H1 (cell line): ENCODE results near the gene BLOC1S4. TPM values are rescaled to one million over a fixed set of nuclear protein-coding genes. Genes with fewer than 3 reads are reported as not detected.

Experiments used
- CTCF ChIA-PET: fragments of 300-600 bp; sonication (Branson Sonifier 250); formaldehyde crosslinking; loops from one replicate; lab custom pipeline; 2021; ENCODE audit not compliant: partially characterized antibody; lab: Charles Lee
- POLR2A ChIA-PET: fragments of 300-600 bp; sonication (Branson Sonifier 250); formaldehyde crosslinking; loops from one replicate; lab custom pipeline; 2021; ENCODE audit warnings: inconsistent platforms; ENCODE audit not compliant: partially characterized antibody; lab: Charles Lee
- DNase-seq, 2 experiments: peaks; one replicate each; pipeline versions ENCODE4 v3.0.0 to v3.0.0-alpha.2; 2010 to 2022; ENCODE audit warnings: low spot score in 2 of 2, low read depth in 1 of 2, mixed read lengths in 1 of 2
- FAIRE-seq: peaks from 2 replicates; lab custom pipeline; 2011; peaks lifted over from hg19 to GRCh38; lab: Jason Lieb, UNC
- H2AFZ ChIP-seq: 2 replicates; pipeline ENCODE4 v1.8.1; 2012; ENCODE audit warnings: low read length, inconsistent platforms
- H2AK5ac ChIP-seq: 2 replicates; pipeline ENCODE4 v1.6.1; 2013; ENCODE audit warnings: low read depth, low read length
- H2BK120ac ChIP-seq: replicated peaks from 2 replicates; pipeline ENCODE3; 2013; ENCODE audit warnings: low read depth, low read length, inconsistent platforms
- H2BK12ac ChIP-seq: 2 replicates; pipeline ENCODE4 v1.6.1; 2013; ENCODE audit warnings: low read depth, low read length
- H2BK15ac ChIP-seq: 2 replicates; pipeline ENCODE4 v1.6.1; 2013; ENCODE audit warnings: low read length
- H2BK20ac ChIP-seq: 2 replicates; pipeline ENCODE4 v1.6.1; 2013; ENCODE audit warnings: low read length
- H2BK5ac ChIP-seq: 2 replicates; pipeline ENCODE4 v1.6.1; 2013; ENCODE audit warnings: low read depth, low read length
- H3K14ac ChIP-seq: 2 replicates; pipeline ENCODE4 v1.6.1; 2013; ENCODE audit warnings: inconsistent platforms; ENCODE audit not compliant: insufficient read length
- H3K18ac ChIP-seq: 2 replicates; pipeline ENCODE4 v1.6.1; 2013; ENCODE audit warnings: low read length; ENCODE audit errors: extremely low read depth
- H3K23ac ChIP-seq: 2 replicates; pipeline ENCODE4 v1.6.1; 2013; ENCODE audit warnings: inconsistent platforms; ENCODE audit not compliant: insufficient read length
- H3K23me2 ChIP-seq: 2 replicates; pipeline ENCODE4 v1.6.1; 2013; ENCODE audit warnings: low read depth, low read length
- H3K27ac ChIP-seq: 2 replicates; pipeline ENCODE4 v1.6.1; 2011; ENCODE audit warnings: low read depth, low read length, inconsistent platforms
- H3K27me3 ChIP-seq, 4 experiments: replicated peaks in 1 of 4; 1 replicate in 1 of 4; 2 replicates in 3 of 4; pipeline versions ENCODE4 v1.6.1 to v1.8.1; 2011 to 2013; ENCODE audit warnings: low read length in 3 of 4, mild to moderate bottlenecking in 3 of 4, inconsistent platforms in 2 of 4, mixed read lengths in 2 of 4, moderate library complexity in 1 of 4; ENCODE audit not compliant: control insufficient read depth in 3 of 4, insufficient read depth in 3 of 4; ENCODE audit errors: extremely low read depth in 1 of 4
- H3K36me3 ChIP-seq, 4 experiments: 2 replicates each; pipeline versions ENCODE4 v1.6.1 to v1.8.1; 2011 to 2013; ENCODE audit warnings: mild to moderate bottlenecking in 4 of 4, low read length in 3 of 4, moderate library complexity in 2 of 4, control low read depth in 1 of 4, inconsistent platforms in 1 of 4; ENCODE audit not compliant: insufficient read depth in 4 of 4, control insufficient read depth in 2 of 4
- H3K4ac ChIP-seq: replicated peaks from 2 replicates; pipeline ENCODE3; 2013; ENCODE audit warnings: low read length, low read depth, mixed read lengths, inconsistent platforms; ENCODE audit not compliant: insufficient read length
- H3K4me1 ChIP-seq, 4 experiments: replicated peaks in 1 of 4; 1 replicate in 1 of 4; 2 replicates in 3 of 4; pipeline versions ENCODE4 v1.6.1 to v1.8.1; 2011 to 2013; ENCODE audit warnings: low read length in 3 of 4, inconsistent platforms in 2 of 4, mixed read lengths in 1 of 4; ENCODE audit not compliant: insufficient read depth in 4 of 4, control insufficient read depth in 3 of 4
- H3K4me2 ChIP-seq, 2 experiments: 2 replicates each; pipeline versions ENCODE4 v1.6.1 to v1.8.1; 2011 to 2013; ENCODE audit warnings: low read depth in 2 of 2, low read length in 2 of 2, control low read depth in 1 of 2, inconsistent platforms in 1 of 2, mild to moderate bottlenecking in 1 of 2; ENCODE audit not compliant: insufficient read depth in 1 of 2
- H3K4me3 ChIP-seq, 4 experiments: fragments of 200-600, 300-600 bp in 1 of 4; sonication (generic), shearing (Covaris generic), sonication (Bioruptor Twin) in 1 of 4; 2 replicates each; pipeline versions ENCODE4 v1.5.1 to v1.8.1; 2011 to 2016; ENCODE audit warnings: low read length in 4 of 4, low read depth in 3 of 4, control low read depth in 2 of 4, inconsistent platforms in 2 of 4, mild to moderate bottlenecking in 2 of 4, mixed read lengths in 1 of 4, moderate library complexity in 1 of 4; ENCODE audit not compliant: insufficient read depth in 2 of 4; ENCODE audit errors: extremely low read depth in 1 of 4
- H3K56ac ChIP-seq: replicated peaks from 2 replicates; pipeline ENCODE3; 2013; ENCODE audit warnings: low read depth, mild to moderate bottlenecking, mixed read lengths, low read length, inconsistent platforms; ENCODE audit not compliant: insufficient read length
- H3K79me1 ChIP-seq: 2 replicates; pipeline ENCODE4 v1.6.1; 2013; ENCODE audit warnings: low read depth, low read length, control low read depth
- H3K79me2 ChIP-seq, 2 experiments: 2 replicates each; pipeline versions ENCODE4 v1.6.1 to v1.8.1; 2012 to 2013; ENCODE audit warnings: low read length in 2 of 2, mild to moderate bottlenecking in 2 of 2, inconsistent platforms in 1 of 2; ENCODE audit not compliant: insufficient read depth in 2 of 2, control insufficient read depth in 1 of 2
- H3K9ac ChIP-seq, 4 experiments: replicated peaks in 1 of 4; 1 replicate in 1 of 4; 2 replicates in 3 of 4; pipeline versions ENCODE4 v1.6.1 to v1.8.1; 2011 to 2013; ENCODE audit warnings: low read depth in 3 of 4, low read length in 3 of 4, control low read depth in 2 of 4, mild to moderate bottlenecking in 2 of 4, moderate library complexity in 2 of 4, inconsistent platforms in 1 of 4; ENCODE audit errors: extremely low read depth in 1 of 4
- H3K9me3 ChIP-seq, 2 experiments: 2 replicates each; pipeline versions ENCODE4 v1.6.1 to v1.8.1; 2012 to 2013; ENCODE audit warnings: mild to moderate bottlenecking in 2 of 2, moderate library complexity in 2 of 2, control low read depth in 1 of 2, inconsistent platforms in 1 of 2, low read depth in 1 of 2, low read length in 1 of 2, mixed read lengths in 1 of 2; ENCODE audit not compliant: insufficient read depth in 2 of 2
- H4K20me1 ChIP-seq, 2 experiments: replicated peaks in 1 of 2; 2 replicates each; pipeline versions ENCODE3 to v1.8.1; 2011 to 2013; ENCODE audit warnings: inconsistent platforms in 2 of 2, low read length in 2 of 2, mild to moderate bottlenecking in 1 of 2; ENCODE audit not compliant: insufficient read depth in 2 of 2, control insufficient read depth in 1 of 2
- H4K5ac ChIP-seq: 2 replicates; pipeline ENCODE4 v1.6.1; 2013; ENCODE audit warnings: low read length, low read depth, mixed read lengths, inconsistent platforms; ENCODE audit not compliant: insufficient read length
- H4K8ac ChIP-seq: 2 replicates; pipeline ENCODE4 v1.8.0; 2013; ENCODE audit warnings: mild to moderate bottlenecking, moderate library complexity, low read length, inconsistent platforms; ENCODE audit not compliant: insufficient read depth; ENCODE audit errors: extremely low read depth
- H4K91ac ChIP-seq: replicated peaks from 2 replicates; pipeline ENCODE3; 2013; ENCODE audit warnings: low read length, mixed read lengths, inconsistent platforms; ENCODE audit not compliant: insufficient read length
- CTCF ChIP-seq, 3 experiments: IDR thresholded peaks; 1 replicate in 2 of 3; 2 replicates in 1 of 3; pipeline versions ENCODE4 v1.5.1 to v1.6.1; 2011; ENCODE audit warnings: low read length in 3 of 3, mild to moderate bottlenecking in 3 of 3, inconsistent platforms in 2 of 3, low read depth in 1 of 3, moderate library complexity in 1 of 3; ENCODE audit not compliant: insufficient read depth in 1 of 3; ENCODE audit errors: control extremely low read depth in 1 of 3
- JUND ChIP-seq: IDR thresholded peaks from 2 replicates; pipeline ENCODE4 v1.6.1; 2011; ENCODE audit warnings: mild to moderate bottlenecking, improper control_type of control experiment, low read length
- KDM1A ChIP-seq: fragments of 200-600, 300-600 bp; sonication (generic); IDR thresholded peaks from 2 replicates; pipeline ENCODE4 v1.7.1; 2016; ENCODE audit warnings: mild to moderate bottlenecking, low read length, borderline replicate concordance
- RFX5 ChIP-seq: IDR thresholded peaks from 2 replicates; pipeline ENCODE4 v1.6.1; 2011; ENCODE audit warnings: low read depth, low read length, improper control_type of control experiment, borderline replicate concordance
- RNF2 ChIP-seq: fragments of 200-900, 300-1000 bp; sonication (generic); IDR thresholded peaks from 2 replicates; pipeline ENCODE4 v1.7.1; 2016; ENCODE audit warnings: borderline replicate concordance, low read depth, mild to moderate bottlenecking, antibody characterized with exemption, low read length; ENCODE audit not compliant: poor library complexity, severe bottlenecking; ENCODE audit errors: missing control alignments
- SIN3A ChIP-seq, 2 experiments: IDR thresholded peaks in 1 of 2; conservative IDR thresholded peaks in 1 of 2; 2 replicates each; pipeline ENCODE4 v1.6.1; 2011 to 2012; ENCODE audit warnings: low read length in 2 of 2, improper control_type of control experiment in 1 of 2, low read depth in 1 of 2, mild to moderate bottlenecking in 1 of 2
- TCF12 ChIP-seq: IDR thresholded peaks from 2 replicates; pipeline ENCODE4 v1.6.1; 2011; ENCODE audit warnings: low read depth, mild to moderate bottlenecking, low read length
- whole genome bisulfite sequencing, 2 experiments: shearing (Covaris generic) in 1 of 2; methylation state at CpG; one replicate each; pipeline versions ENCODE4 v1.1.6 to v1.1.7; 2013 to 2015; ENCODE audit warnings: low lambda C conversion rate in 2 of 2, mixed read lengths in 2 of 2, inconsistent platforms in 1 of 2, low coverage in 1 of 2, missing lambda C conversion rate in 1 of 2; ENCODE audit not compliant: insufficient replicate concordance in 2 of 2, insufficient coverage in 1 of 2, insufficient read length in 1 of 2; ENCODE audit errors: extremely low coverage in 1 of 2, missing lambda C conversion rate in 1 of 2; 5-methylcytosine and 5-hydroxymethylcytosine counted together
- polyA plus RNA-seq, 7 experiments: library from polyadenylated mRNA; depleted of rRNA in 3 of 7; stranded (reverse) in 5 of 7; unstranded in 2 of 7; fragments of >200 nt in 5 of 7; fragments of 200-250 nt in 2 of 7; gene quantifications; 1 replicate in 5 of 7; 2 replicates in 1 of 7; 4 replicates in 1 of 7; pipeline versions ENCODE4 v1.2.1 to v1.2.3, GENCODE V29; 2011 to 2013; ENCODE audit warnings: missing spikeins in 2 of 7, mixed read lengths in 2 of 7
- total RNA-seq: library from RNA; stranded (reverse); fragmentation: NEBNext Ultra II Directional; extraction: Animal tissue kit (Norgen Biotek cat#: 25700); gene quantifications from 2 replicates; pipeline ENCODE4 v1.2.1, GENCODE V29; 2021

The BLOC1S4 gene
- total and polyA plus RNA-seq, 2 of the 8 experiments (the other 6 are each of a cell fraction or from before 2014, with no cell fraction given): 19.1 to 27.8 TPM

DNA sequence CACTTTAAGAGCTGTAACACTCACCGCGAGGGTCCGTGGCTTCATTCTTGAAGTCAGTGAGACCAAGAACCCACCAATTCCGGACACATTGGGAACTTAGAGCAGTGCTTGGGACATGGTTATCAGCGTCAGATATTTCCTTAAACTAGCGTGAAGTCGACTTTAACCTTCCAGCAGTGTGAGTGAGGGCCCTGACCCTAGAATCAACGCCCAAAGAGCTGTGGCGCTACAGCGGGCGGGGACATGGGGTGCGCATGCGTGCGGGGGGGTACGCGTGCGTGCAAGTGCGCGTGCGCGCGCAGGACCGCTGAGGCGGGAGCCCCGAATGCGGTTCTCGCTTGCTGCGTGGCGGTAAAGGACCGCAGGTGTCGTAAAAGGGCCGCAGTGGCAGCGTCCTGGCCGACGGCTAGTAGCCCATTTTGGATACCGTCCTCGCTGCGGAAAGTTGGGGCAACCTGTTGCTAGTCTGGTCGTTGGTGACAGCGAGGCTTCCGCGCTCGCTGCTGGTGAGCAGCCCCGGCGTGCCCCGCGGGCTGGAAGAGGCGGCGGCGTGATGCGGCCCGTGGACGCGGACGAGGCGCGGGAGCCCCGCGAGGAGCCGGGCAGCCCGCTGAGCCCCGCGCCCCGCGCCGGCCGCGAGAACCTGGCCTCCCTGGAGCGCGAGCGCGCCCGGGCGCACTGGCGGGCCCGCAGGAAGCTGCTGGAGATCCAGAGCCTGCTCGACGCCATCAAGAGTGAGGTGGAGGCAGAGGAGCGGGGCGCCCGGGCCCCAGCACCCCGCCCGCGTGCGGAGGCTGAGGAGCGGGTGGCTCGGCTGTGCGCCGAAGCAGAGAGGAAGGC, 42.1 kb upstream of the BLOC1S4 start:
- Histone ChIP-seq H2AFZ (no peak overlapping the region), H3K4me1 (peaks cover 3 to 9% (median 6%) of the 10 kb centered on the region in 4 experiments; a peak in 4 of 7 replicates), H3K27me3 (no peaks in the 10 kb centered on the region; a peak in 2 of 7 replicates), H3K4ac (no peak overlapping the region), H4K8ac (peak overlapping the region; percentile 91), H3K9me3 (peaks cover 0 to 6% of the 10 kb centered on the region in 2 experiments; a peak in 1 of 4 replicates), H3K56ac (no peak overlapping the region), H3K27ac (no peak overlapping the region; the same call in 1 of the 2 replicates), H2BK20ac (no peak overlapping the region), H3K23me2 (peaks cover 10% of the 10 kb centered on the region), H3K18ac (no peak overlapping the region; the same call in none of the 2 replicates), H4K20me1 (peaks cover 15 to 26% of the 10 kb centered on the region in 2 experiments), H3K79me2 (peaks cover 0 to 32% of the 10 kb centered on the region in 2 experiments; a peak in 3 of 4 replicates), H3K23ac (no peak overlapping the region), H2AK5ac (no peak overlapping the region), H3K36me3 (peaks cover 8 to 15% (median 11%) of the 10 kb centered on the region in 4 experiments; a peak in 6 of 8 replicates), H3K9ac (peak overlapping the region; percentile 58 to 72 (median 66)), H2BK5ac (no peak overlapping the region), H3K79me1 (peaks cover 12% of the 10 kb centered on the region), H2BK12ac (peak overlapping the region; percentile 44; the same call in 1 of the 2 replicates), H3K4me2 (peak overlapping the region; percentile 86 to 92), H4K5ac (peak overlapping the region; percentile 47), H2BK15ac (no peak overlapping the region), H3K4me3 (peak overlapping the region; percentile 71 to 79 (median 76)), H2BK120ac (no peak overlapping the region), H4K91ac (no peak overlapping the region), H3K14ac (no peak overlapping the region)
- DNase-seq (peak; percentile 92 to 93), FAIRE-seq (peak; percentile 58)
- ChIA-PET CTCF (interaction anchor here (0.6 to 3.9 kb wide), 18 partner anchors 10 to 376 kb away, joined by 3 to 29 read pairs (median 6); partner anchors contain the start of gene MRFAP1L1), POLR2A (interaction anchor here (0.6 to 4.0 kb wide), 33 partner anchors 9 to 1315 kb away, joined by 3 to 36 read pairs (median 4); partner anchors contain the start of genes BLOC1S4, MAN2B2, MRFAP1 and MRFAP1L1)
- 4% methylated on average over 61 of the region's 89 CpGs; no CpG with 5 or more reads in 1 of the 2 experiments for WGBS, 2 experiments
- TF ChIP-seq RFX5 (no peak), JUND (no peak), SIN3A (conservative IDR thresholded peaks at IDR 0.05 in 1 of 2, IDR thresholded peaks at IDR 0.05 in 1 of 2; ENCODE audit: low read depth in 1 of 2, low read length in 2 of 2) (peak in 1 of 2 experiments; percentile 73; a peak in 2 of 4 replicates), TCF12 (no peak), KDM1A (no peak), RNF2 (no peak), CTCF (IDR thresholded peaks at IDR 0.05; ENCODE audit: control extremely low read depth in 1 of 3, insufficient read depth in 1 of 3, low read depth in 1 of 3, low read length in 3 of 3) (no peak)
